HG03442 (cell line): ENCODE results near the gene PSMD3.
"Not testable (repeated sequence)": the region's sequence is repeated elsewhere in the genome, so short reads cannot be mapped to it uniquely, and the experiment has no call there.

Experiments
- ATAC-seq: cut with Tn5 transposase; IDR thresholded peaks from one replicate; pipeline ENCODE4 v1.9.1; 2021; ENCODE audit warnings: mild to moderate bottlenecking, moderate library complexity; ENCODE audit not compliant: unreplicated experiment

Gene PSMD3

DNA sequence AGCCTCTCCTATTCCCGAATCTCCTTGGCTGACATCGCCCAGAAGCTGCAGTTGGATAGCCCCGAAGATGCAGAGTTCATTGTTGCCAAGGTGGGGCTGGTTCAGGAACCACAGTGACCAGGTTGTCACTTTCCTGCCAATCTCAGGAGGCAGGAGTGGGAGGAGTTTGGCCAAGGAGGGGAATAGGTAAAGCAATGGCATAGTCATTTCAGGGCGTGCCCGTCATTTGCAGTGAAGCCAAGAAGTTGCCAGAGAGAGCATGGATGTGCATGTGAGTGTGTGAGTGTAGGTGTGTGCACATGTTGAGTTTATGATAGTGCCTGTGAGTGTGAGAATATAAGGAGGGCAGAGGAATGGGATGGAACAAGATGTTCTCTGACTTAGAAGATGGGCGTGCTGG is 14.8 kb downstream of the PSMD3 start:
- ATAC-seq: no peak

DNA sequence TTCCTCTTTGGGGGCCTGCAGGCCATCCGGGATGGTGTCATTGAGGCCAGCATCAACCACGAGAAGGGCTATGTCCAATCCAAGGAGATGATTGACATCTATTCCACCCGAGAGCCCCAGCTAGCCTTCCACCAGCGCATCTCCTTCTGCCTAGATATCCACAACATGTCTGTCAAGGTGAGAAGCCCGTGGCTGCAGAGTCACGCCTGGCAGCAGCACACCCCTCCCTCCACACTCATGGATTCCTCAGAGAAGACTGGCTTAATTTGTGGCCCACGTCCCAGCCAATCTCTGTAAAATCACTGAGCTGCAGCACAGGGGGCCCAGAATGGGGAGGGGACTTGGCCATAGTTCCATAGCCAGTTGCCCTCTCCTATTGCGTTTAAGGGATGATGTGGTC is 15.6 kb downstream of the PSMD3 start:
- ATAC-seq: no peak

DNA sequence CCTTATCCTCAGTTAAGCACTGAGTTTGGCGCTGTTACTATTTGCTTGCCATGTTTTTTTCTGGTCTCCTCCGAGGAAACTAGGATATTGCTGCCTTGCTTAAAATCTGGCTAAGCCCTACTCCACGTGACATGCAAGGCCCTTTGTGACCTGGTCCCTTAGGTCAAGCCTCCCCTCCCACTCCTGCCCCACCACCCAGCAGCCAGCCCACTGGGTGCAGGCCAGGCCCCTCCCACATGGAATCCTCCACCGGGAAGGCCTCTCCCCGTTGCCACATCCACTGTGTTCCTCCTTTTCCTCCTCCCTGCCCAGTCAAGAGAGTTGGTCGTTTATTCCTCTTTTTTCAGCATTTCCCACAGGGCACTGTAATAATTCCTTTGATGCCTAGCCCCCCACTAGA is 16.2 kb downstream of the PSMD3 start:
- no peak for ATAC-seq

DNA sequence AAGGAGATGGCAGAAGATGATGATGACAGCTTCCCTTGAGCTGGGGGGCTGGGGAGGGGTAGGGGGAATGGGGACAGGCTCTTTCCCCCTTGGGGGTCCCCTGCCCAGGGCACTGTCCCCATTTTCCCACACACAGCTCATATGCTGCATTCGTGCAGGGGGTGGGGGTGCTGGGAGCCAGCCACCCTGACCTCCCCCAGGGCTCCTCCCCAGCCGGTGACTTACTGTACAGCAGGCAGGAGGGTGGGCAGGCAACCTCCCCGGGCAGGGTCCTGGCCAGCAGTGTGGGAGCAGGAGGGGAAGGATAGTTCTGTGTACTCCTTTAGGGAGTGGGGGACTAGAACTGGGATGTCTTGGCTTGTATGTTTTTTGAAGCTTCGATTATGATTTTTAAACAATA is 16.9 kb downstream of the PSMD3 start:
- no peak for ATAC-seq

DNA sequence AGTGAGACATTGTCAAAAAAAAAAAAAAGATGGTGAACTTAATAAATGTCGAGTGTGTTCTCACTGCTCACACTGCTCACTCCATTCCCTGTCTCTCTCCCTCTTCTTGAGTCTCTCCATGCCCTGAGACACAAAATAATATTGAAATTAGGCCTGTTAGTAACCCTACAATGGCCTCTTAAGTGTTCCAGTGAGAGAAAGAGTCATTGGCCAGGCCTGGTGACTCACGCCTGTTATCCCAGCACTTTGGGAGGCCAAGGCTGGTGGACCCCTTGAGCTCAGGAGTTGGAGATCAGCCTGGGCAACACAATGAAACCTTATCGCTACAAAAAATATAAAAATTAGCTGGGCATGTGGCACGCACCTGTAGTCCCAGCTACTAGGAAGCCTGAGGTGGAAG is 18.5 kb downstream of the PSMD3 start:
- no peak for ATAC-seq

DNA sequence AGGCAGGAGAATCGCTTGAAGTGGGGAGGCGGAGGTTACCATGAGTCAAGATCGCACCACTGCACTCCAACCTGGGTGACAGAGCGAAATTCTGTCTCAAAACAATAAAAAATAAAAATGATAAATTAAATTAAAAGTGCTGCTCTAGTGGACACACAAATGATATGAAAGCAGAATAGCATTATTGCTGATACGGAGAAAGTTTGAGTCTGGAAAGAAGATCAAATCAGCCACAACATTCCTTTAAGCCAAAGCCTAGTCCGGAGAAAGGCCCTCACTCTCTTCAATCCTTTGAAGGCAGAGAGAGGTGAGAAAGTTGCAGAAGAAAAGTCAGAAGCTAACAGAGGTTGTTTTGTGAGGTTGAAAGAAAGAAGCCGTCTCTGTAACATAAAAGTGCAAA is 19.6 kb downstream of the PSMD3 start:
- ATAC-seq: no peak

DNA sequence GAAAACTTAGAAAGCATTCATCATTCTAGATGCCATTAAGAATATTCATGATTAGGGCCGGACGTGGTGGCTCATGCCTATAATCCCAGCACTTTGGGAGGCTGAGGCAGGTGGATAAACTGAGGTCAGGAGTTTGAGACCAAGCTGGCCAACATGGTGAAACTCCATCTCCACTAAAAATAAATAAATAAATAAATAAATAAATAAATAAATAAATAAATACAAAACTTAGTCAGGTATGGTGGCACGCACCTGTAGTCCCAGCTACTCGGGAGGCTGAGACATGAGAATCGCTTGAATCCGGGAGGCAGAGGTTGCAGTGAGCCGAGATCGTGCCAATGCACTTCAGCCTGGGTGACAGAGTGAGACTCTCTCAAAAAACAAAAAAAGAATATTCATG is 20.7 kb downstream of the PSMD3 start:
- ATAC-seq: not testable (repeated sequence)

DNA sequence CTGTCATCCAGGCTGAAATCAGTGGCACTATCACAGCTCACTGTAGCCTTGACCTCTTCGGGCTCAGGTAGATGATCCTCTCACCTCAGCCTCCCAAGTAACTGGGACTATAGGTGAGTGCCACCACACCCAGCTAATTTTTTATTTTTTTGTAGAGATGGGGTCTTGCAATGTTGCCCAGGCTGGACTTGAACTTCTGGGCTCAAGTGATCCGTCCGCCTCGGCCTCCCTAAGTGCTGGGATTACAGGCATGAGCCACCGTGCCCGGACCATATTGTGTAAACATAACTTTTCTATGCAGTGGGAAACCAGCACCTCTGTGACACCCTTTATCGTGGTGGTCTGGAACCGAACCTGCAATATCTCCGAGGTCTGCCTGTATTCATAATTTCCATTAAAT is 23.5 kb downstream of the PSMD3 start:
- ATAC-seq: no peak

DNA sequence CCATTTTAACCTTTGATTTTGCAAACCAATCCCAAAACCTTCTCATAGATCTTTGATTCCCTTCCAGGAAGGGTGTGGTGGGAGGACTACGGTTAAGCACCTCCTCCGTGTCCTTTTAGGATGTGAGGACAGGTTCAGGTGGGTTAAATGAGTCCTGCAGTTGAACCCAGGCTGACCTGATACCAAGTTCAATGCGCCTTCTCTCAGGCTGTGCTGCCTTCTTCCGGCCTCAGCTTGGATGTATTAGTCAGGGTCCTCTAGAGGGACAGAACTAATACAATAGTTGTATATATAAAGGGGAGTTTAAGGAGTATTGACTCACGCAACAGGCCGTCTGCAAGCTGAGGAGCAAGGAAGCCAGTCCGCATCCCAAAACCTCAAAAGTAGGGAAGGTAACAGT is 24.1 kb downstream of the PSMD3 start:
- no peak for ATAC-seq

DNA sequence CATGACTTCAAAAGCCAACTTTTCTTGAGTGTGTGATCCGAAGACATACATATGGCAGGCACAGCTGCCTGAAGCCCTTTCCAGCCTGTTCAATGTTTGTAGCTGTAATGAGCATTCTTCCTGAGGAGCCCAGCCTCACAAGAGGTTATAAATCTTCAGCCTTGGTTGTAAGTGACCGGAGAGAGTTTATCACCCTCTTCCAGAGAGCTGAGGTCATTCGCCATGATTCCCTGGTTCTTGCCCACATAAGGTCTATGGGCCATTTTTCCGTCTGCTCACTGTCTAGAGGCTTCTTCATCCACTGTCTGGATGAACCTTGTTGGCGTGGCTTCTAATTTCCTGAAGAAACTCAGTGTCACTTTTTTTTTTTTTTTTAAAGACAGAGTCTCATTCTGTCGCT is 24.9 kb downstream of the PSMD3 start:
- ATAC-seq: no peak

DNA sequence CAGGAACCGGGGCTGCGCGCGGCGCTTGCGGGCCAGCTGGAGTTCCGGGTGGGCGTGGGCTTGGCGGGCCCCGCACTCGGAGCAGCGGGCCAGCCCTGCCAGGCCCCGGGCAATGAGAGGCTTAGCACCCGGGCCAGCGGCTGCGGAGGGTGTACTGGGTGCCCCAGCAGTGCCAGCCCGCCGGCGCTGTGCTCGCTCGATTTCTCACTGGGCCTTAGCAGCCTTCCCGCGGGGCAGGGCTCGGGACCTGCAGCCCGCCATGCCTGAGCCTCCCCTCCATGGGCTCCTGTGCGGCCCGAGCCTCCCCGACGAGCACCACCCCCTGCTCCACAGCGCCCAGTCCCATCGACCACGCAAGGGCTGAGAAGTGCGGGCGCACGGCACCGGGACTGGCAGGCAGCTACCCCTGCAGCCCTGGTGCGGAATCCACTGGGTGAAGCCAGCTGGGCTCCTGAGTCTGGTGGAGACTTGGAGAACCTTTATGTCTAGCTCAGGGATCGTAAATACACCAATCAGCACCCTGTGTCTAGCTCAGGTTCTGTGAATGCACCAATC is 30.4 kb downstream of the PSMD3 start:
- ATAC-seq: not testable (repeated sequence)

DNA sequence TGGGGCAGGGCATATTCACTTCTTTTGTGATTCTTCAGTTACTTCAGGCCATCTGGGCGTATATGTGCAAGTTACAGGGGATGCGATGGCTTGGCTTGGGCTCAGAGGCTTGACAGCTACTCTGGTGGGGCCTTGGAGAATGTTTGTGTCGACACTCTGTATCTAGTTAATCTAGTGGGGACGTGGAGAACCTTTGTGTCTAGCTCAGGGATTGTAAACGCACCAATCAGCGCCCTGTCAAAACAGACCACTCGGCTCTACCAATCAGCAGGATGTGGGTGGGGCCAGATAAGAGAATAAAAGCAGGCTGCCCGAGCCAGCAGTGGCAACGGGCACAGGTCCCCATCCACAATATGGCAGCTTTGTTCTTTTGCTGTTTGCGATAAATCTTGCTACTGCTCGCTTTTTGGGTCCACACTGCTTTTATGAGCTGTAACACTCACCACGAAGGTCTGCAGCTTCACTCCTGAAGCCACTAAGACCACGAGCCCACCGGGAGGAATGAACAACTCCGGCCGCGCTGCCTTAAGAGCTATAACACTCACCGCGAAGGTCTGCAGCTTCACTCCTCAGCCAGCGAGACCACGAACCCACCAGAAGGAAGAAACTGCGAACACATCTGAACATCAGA is 31.5 kb downstream of the PSMD3 start:
- ATAC-seq: not testable (repeated sequence)

DNA sequence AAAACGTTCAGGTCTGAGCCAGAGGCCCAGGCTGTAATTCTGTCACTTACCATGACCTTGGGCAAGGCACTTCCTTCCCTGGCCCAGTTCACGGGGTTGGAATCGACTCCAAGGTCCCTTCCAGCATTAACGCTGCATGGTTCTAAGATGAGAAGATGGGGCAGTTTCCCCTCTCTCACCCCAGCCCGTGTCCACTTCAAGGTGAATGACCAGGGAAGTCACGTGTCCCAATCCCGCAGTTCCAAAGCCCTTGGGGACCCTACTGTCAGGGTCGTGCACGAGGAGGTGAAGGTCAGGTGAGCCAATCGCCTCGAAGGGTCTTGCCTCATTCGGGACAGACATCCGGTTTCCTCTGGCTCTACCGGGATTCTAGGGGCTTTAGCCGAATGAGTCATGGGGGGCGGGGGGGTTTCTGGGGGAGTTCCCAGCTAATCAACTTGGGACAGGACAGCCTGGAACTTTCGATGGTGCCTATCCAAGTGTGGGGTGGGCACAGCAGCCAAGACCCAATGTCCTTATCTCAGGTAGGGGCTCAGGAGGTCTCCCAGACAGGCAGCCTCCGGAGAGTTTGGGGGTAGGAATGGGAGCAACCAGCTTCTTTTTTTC is 33.9 kb downstream of the PSMD3 start:
- no peak for ATAC-seq

DNA sequence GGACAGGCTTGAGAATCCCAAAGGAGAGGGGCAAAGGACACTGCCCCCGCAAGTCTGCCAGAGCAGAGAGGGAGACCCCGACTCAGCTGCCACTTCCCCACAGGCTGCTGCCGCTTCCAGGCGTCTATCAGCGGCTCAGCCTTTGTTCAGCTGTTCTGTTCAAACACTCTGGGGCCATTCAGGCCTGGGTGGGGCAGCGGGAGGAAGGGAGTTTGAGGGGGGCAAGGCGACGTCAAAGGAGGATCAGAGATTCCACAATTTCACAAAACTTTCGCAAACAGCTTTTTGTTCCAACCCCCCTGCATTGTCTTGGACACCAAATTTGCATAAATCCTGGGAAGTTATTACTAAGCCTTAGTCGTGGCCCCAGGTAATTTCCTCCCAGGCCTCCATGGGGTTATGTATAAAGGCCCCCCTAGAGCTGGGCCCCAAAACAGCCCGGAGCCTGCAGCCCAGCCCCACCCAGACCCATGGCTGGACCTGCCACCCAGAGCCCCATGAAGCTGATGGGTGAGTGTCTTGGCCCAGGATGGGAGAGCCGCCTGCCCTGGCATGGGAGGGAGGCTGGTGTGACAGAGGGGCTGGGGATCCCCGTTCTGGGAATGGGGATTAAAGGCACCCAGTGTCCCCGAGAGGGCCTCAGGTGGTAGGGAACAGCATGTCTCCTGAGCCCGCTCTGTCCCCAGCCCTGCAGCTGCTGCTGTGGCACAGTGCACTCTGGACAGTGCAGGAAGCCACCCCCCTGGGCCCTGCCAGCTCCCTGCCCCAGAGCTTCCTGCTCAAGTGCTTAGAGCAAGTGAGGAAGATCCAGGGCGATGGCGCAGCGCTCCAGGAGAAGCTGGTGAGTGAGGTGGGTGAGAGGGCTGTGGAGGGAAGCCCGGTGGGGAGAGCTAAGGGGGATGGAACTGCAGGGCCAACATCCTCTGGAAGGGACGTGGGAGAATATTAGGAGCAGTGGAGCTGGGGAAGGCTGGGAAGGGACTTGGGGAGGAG is 34.7 kb downstream of the PSMD3 start, which contains the start of gene CSF3:
TSS of gene CSF3 (plus strand) at position 436 of the 993 bp plus-strand sequence. CDS start at position 471, 35 bp downstream.
- no peak for ATAC-seq

DNA sequence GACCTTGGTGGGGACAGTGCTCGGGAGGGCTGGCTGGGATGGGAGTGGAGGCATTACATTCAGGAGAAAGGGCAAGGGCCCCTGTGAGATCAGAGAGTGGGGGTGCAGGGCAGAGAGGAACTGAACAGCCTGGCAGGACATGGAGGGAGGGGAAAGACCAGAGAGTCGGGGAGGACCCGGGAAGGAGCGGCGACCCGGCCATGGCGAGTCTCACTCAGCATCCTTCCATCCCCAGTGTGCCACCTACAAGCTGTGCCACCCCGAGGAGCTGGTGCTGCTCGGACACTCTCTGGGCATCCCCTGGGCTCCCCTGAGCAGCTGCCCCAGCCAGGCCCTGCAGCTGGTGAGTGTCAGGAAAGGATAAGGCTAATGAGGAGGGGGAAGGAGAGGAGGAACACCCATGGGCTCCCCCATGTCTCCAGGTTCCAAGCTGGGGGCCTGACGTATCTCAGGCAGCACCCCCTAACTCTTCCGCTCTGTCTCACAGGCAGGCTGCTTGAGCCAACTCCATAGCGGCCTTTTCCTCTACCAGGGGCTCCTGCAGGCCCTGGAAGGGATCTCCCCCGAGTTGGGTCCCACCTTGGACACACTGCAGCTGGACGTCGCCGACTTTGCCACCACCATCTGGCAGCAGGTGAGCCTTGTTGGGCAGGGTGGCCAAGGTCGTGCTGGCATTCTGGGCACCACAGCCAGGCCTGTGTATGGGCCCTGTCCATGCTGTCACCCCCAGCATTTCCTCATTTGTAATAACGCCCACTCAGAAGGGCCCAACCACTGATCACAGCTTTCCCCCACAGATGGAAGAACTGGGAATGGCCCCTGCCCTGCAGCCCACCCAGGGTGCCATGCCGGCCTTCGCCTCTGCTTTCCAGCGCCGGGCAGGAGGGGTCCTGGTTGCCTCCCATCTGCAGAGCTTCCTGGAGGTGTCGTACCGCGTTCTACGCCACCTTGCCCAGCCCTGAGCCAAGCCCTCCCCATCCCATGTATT is 35.7 kb downstream of the PSMD3 start:
- ATAC-seq: no peak

DNA sequence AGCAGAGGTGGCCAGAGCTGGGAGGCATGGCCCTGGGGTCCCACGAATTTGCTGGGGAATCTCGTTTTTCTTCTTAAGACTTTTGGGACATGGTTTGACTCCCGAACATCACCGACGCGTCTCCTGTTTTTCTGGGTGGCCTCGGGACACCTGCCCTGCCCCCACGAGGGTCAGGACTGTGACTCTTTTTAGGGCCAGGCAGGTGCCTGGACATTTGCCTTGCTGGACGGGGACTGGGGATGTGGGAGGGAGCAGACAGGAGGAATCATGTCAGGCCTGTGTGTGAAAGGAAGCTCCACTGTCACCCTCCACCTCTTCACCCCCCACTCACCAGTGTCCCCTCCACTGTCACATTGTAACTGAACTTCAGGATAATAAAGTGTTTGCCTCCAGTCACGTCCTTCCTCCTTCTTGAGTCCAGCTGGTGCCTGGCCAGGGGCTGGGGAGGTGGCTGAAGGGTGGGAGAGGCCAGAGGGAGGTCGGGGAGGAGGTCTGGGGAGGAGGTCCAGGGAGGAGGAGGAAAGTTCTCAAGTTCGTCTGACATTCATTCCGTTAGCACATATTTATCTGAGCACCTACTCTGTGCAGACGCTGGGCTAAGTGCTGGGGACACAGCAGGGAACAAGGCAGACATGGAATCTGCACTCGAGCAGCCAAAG is 36.9 kb downstream of the PSMD3 start:
- ATAC-seq: no peak

DNA sequence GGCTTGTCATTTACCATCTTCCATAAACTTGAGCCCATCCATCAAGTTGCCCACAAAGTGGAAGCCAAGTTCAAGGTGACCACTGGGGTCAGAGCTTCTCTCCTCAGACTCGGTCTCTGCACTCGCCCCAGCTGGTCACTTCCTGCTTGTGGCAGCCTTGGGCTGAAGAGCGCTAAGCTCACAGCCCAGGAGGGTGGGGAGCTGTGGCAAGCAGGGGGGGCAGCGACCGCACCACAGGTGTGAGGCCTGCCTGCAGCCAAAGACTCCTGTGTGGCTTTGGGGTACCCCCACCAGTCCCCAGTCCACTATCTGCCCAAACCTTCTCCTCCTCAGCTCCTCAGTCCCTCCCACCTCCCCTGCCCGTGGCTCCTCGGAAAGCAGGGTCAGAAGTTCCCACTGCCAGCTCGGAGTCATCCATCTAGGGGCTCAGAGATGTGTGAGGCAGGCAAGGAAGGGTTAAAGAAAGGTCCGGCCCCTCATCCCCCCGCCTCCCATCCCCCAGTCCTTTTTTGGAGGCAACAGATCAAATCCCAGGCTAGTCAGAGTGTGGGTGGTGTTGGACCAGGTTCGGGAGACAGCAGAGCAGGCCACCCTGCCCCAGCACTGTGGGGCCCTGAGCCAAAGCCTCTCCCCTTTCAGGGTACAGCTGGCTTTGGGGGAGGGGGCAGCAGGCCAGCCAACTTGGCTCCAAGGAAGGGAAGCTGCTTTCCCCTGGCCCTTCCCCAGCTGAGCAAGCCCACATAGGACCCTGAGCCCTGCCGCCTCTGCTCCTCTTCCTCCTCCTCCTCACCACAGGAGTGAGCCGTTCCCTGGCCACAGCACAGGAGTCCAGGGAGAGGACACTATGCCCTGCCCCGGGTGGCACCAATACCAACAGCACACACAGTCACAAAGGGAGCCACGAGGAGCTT is 37.9 kb downstream of the PSMD3 start:
- no peak for ATAC-seq

DNA sequence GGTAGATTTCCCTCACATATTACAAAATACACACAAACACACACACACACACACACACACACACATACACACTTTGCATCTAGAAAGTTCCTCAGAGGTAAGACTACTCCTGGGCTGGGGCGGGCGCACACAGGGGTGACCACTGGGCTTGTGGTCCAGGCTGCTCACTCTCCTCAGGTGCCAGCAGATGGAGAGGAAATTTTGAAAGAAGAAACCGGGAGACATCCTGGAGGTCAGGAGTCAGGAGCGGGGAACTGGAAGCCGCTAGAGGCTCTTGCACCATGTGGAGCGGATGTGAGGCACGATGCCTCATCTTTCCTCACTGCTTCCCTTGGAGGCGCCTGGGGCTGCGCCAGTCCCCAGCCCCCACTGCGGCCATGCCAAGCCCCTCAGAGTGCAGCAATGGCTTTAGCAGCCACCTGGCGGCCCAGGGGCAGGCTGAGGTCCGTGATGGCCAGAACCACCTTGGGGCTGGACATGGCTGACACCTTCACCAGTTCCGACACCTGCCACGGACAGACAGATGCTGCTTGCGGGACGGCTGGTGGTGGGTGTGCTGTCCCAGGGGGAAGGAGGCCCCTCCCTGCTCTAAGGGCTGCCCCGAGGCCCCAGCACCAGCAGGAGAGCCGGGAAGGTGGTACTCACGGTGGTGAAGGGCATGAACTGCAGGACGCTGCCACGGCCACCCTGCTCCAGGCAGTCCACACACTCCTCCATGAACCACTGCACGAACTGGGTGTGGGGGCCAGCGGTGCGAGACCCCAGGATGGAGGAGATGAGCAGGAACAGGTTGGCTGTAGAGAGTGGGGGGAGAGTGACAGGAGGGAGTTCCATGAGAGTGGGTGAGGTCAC is 38.8 kb downstream of the PSMD3 start:
- ATAC-seq: no peak
